Activated gamma-delta T cell treated with Interleukin-2 at 50 U/mL for 16 hours (primary cell): Measurements from ENCODE around the gene ORMDL3.
"Not testable (repeated sequence)": the region's sequence is repeated elsewhere in the genome, so short reads cannot be mapped to it uniquely, and the experiment has no call there.

Source experiments
- DNase-seq: peaks from one replicate; pipeline ENCODE4 v3.0.0-alpha.2; 2020

The ORMDL3 gene

DNA sequence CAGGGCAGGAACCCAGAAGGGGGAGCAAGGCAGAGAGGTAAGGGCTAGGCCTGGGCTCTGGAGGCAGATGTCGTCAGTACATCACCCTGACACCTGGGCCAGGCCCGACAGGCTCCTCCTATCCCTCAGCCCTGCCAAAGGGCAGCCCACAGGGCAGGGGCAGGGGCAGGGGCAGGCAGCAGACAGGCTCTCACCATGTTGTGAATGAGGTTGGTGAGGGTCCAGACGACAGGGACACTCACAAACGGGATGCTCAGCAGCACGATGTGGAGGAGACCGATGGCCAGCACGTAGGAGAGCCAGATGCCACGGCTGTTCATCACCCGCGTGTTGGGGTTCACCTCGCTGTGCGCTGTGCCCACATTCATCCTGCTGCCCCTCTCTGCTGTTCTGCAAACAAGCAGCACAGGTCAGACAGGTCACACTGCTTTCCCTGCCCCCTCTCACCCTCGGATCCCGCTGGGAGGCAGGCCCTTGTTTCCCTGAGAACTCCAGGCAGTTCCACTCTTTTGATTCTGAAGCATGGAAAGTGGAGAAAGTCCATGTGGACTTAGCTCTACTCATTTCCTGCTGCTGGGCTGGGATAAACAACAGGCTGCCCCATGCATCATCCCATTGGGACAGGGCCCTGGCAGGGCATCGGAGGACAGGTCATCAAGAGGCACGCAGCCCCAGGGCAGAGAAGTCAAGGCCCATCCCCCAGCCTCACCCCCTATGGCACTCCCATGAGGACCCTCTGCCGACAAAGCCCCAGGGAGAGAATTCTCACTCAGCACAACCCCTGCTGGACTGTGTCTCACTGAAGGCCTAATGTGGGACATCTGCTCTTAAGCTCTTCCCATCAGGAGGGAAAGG, 3.3 kb downstream of the ORMDL3 start:
- no peak for DNase-seq

DNA sequence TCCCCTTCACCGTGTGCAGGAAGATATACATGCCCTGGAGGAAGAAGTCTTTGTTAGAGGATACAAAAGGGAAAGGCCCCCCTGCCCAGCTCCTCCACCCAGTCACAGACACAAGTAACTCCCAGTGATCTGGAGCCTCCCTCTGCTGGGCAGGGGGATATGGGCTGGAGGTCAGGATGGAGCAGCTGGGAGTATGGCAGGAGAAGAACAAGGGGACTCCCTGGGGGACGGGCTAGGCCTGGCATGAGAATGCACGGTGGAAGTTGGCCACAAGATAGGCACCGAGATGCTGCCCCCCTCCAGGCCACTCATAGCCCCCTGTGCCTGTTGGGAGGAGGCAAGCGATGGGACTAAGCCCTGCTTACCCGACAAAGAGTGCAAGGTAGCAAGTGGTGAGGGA, 4.2 kb downstream of the ORMDL3 start:
- no peak for DNase-seq

DNA sequence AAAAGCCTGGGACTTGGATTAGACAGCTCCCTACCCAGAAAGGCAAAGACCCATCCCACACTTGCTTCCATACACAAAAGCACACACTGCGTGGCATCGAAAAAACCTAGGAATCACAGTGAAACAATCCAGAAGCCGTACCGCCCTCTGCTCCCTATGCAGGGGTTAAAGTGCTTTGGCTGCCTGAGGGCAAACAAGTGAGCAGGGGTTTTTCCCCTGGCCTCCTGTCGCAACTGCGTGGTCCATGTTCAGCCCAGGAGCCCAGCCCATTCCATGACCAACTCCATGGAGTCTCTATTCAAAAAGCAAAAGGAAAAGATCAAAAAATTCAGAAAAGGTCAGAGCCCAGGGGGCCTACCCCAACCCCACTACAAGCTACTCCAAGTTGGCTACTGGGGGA, 5.4 kb downstream of the ORMDL3 start:
- no peak for DNase-seq

DNA sequence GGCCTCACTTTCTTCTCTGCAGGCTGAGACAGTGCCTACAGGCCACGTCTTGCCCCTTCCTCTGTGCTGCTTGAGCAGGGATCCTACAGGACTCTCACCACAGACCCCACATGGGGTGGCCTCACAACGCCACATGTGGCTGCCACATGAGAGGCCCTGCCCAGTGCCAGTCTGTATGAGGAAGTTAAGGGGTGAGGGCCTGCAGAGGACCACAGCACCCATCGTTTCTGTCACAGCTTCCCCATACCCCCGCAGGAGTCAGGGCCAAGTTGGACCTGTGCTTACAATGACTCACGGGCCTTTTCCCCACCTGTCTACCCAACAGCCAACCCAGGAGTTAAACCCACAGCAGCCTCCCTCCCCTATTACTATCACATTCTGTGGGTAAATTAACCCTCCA, 6.1 kb downstream of the ORMDL3 start:
- no peak for DNase-seq

DNA sequence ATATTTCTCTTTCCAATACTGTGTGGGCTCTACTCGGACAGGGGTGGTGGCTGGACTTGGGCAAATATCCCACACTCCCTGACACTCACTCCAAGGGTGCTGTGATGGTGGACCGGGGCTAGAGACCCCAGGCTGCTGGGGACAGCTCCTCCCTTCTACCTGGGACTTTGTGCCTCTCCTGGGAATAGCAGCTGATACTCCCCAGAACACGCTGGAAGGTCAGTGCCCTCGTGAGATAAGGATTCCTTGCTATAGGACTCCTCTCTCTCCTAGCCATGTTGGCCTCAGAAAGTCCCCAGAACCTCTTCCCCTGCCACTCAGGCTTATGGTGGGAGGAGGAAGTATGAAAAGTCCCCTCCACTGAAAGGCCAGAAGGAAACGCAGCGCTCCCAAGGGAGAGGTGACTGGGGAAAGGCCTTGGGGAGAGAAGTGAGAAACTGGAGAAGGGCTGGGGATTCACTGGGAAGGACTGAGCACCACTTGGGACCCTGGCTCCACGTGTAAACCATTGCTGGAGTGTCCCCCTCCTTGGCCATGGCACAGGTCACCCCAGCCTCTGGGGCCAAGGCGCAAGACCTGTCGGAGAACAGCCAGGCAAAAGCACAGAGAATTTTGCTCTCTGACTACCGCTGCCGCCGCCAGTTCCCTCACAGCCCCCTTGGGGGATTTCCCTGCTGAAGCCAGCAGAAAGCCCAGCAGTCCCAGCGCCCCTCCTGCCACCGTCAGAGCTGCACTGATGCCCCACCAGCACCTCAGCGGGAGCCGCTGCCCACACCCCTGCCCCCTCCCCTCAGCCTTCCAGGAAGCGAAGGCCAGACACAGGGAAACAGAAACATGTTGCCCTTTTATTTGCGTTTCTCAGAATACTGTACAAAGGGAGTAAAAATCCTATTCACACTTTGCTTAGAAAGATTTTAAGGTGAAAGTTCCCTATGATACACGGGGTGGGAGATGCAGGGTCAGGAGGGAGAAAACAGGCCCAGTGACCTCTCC, 6.9 kb downstream of the ORMDL3 start:
- DNase-seq, result no peak

DNA sequence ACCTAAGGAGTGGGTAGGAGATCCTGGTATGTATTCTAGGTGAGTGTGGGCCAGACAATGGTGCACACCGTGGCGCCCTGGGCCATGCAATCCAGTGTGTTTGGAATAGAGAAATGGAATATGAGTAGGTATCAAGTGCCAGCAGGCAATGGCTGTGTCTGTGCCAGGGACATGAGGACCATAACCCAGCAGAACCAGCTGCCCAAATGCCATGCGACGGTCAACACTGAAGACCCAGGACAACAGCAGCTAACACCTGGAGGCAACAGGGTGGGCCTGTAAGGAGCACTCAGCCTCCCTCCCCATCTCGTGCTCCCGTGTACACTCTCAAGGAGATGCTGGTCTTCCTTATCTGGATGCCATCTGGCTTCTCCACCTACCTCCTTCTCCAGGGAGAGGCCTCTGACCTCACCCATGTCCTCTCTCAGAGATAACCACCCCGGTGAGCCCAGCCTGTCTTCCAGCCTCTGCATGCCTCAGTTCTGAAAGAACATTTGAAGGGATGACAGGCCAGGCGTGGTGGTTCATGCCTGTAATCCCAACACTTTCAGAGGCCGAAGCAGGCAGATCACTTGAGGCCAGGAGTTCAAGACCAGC, 8.2 kb downstream of the ORMDL3 start:
- no peak for DNase-seq

DNA sequence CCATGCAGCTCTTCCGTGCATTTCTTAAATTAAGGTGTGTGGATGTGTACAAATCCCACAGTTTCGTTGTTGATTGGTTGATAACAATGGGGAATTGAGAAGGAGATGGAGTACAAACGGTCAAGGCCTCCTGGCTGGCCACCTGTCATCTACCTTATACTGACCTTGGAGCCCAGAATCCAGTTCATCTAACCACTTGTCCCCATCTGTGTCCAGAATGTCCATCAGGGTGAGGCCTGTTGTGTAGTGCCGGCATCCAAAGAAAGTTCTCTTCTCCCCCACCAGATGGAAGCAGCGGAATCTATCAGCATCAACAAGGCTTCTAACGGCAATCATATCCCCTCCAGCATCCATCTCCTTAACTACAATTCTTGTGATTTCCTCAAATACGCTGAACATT, 10.5 kb downstream of the ORMDL3 start:
- DNase-seq, result no peak

DNA sequence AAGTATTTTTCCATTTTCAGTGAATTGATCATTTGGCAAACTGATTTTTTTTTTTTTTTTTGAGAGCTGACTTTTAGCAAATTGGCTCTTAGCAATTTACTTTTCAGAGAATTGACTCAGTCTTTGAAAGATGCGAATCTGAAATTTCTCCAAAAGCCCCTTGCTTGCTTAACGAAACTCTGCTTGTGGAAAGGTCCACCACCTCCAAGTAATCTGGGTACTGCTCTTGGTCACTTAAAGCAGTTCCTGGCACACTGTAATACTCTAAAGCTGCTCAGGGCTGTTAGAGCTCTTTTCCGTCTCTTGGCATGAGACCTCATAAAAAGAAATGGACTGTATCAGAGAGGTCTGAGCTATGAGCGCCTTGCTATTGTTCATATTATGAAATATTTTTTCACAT, 11.8 kb downstream of the ORMDL3 start:
- DNase-seq, result no peak

DNA sequence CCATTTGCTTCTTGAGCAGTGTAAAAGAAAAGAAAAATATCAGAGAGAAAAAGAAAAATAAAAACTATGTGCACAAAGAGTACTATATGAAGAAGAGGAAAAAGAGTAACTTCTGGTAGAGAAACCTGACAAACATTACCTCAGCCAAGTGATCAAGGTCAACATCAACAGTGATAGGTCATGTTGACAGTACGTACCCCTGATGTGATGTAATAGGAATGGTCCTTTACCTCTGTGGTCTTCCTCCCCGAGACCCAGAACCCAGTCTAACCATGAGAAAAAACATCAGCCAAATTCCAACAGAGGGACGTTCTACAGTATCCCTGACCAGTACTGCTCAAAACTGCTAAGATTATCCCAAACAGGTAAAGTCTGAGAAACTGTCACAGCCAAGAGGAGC, 13.4 kb downstream of the ORMDL3 start:
- DNase-seq, result no peak

DNA sequence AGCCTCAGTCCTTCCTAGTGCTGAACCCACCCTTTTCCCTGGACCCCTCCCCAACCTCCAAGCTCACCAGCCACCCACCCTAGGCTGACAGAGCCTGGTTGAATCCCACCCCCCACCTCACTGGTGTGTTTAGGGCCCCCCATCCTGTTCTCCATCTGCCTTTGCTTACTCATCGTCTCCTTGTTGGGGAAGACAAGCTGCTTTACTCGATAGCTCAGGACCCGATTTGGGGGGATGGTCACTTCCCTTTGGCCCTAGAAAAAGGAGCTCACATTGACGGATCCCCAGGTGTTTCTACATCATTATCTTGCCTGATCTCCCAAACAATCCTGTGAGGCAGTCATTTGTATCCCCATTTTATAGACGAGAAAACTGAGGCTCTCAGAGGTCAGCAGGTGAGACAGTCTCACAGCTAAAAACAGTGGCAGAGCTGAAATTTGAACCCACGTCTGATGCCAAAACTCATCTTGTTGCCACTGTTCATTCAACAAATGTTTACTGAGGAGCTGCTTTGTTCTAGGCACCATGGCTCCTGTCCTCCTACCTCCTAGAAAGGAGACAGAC, 18.5 kb downstream of the ORMDL3 start:
- no peak for DNase-seq

DNA sequence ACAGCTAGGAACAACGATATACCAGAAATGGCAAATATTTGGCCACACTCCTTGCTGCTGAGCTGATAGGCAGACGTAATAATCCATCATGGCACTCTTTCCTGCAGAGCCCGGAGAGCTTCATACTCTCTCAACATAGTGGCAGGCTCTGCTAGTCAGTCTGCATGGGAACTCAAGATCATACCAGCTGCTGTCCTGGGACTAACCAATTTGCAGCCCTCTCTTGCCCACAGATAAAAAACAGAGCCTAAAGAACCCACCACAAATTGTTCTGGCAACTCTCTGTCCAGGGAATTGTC, 22.5 kb downstream of the ORMDL3 start:
- no peak for DNase-seq

DNA sequence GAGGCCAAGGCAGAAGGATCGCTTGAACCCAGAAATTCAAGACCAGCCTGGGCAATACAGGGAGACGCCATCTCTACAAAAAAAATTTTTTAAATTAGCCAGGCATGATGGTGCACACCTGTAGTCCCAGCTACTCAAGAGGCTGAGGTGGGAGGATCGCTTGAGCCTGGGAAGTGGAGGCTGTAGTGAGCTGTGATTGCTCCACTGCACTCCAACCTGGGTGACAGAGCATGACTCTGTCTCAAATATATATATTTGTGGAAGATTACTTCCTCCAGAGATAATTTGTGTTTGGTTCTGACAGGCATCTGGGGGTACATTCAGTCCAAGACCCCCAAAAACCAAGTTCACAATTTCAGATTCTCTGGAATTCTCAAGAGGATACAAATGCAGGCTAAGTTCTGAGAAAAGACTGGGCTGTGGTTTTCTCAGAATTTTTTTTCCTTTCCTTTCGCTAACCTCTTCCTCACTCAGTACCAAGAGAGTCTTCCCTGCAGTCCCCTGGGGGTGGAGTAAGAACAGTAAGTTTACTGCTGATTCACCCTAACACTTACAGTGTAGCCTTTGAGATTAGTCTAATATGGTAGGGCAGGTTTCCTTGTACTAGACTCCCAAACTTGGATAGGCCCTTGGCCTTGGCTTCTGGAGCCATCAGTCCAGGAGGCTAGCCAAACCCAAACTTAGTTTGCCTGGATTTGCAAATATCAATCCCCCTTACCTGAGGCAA, 24.1 kb downstream of the ORMDL3 start:
- DNase-seq, result no peak

DNA sequence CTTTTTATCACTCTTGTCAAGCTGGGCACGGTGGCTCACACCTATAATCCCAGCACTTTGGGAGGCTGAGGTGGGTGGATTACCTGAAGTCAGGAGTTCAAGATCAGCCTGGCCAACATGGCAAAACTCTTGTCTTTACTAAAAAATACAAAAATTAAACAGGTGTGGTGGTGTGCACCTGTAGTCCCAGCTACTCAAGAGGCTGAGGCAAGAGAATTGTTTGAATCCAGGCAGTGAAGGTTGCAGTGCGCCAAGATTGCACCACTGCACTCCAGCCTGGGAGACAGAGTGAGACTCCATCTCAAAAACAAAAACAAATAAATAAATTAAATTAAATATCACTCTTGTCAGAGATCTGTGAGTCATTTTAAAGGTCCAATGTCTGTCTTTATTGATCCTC, 25.4 kb downstream of the ORMDL3 start:
- DNase-seq, result not testable (repeated sequence)

DNA sequence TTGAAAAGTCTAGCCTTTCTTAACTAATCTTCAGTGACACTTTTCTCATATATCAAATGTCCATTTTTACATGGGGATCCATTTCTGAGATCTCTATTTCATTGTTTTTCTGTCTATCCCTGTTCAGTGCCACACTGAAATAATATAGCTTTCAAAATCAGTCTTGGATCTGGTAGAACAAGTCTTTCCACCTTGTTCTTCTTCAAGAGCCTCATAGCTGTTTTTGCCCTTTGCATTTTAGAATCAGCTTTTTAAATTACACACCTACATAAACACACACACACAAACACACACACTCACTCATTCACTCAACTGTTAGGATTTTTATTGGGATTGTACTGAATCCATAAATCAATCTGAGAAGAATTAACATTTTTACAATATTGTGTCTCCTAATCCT, 28.2 kb downstream of the ORMDL3 start:
- DNase-seq, result no peak

DNA sequence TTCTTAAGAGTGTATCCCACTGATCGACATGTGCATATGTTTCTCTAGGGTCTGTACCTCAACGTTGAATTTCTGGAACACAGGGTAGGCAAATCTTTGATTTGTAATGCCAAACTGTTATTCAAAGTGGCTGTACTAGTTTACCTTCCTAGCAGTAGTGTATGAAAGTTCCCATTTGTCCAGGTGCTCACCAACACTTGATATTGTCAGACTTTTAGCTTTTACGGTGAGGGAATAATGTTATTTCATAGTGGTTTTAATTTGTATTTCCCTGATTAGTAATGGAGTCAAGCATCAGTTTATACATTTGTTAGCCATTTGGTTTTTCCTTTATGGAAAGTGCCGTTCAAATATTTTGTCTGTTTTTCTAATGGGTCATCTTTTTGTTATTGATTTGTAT, 29.3 kb downstream of the ORMDL3 start:
- DNase-seq, result no peak

DNA sequence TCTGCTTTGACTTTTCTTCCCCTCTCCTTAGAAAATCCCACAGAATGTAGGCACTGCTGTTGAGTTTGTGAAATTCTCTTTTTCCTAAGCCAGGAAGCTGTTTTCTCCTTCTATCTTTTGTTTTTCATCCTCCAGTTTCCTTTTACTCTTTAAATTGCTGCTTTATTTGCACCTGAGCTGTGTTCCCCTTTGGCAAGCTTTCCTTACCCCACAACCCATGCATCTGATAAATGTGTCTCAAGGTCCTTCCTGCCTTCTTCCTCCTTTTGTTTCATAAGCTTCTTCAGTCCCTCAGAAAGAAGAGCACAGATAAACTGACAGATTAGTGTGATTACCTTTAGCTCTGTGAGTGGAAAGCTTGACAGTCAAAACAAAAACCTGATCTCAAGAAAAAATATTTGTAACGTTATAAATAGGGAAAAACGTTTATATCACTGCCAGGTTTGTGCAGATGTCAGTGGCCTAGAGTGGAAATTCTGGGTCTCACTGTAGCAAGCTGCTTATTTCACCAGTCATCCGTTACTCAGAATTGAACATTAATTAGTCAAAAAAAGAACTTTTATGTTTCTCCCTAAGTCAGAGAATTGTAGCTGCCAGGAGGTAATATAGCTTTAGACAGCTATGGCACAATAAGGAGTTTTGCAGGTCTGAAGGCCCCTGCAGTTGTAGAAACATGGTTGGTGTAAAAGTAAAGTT, 32.6 kb downstream of the ORMDL3 start:
- no peak for DNase-seq

DNA sequence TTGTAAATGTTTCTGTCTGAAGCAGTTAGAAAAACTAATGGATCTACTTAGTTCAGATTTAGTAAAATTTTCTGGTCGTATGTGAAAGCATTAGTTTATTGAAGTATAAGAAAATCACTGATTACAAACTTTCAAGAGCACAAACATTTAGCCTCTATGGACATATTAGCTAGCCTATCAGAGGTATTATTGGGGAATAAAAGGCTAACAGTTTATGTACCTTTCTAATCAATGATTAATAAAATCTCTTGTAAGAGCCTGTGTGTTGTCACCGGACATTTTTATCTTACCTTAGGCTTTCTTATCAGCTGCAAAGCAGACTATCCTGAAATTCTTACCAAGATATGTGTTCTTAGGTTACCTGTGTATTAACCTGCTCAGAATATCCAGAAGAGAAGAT, 38.2 kb downstream of the ORMDL3 start:
- no peak for DNase-seq

DNA sequence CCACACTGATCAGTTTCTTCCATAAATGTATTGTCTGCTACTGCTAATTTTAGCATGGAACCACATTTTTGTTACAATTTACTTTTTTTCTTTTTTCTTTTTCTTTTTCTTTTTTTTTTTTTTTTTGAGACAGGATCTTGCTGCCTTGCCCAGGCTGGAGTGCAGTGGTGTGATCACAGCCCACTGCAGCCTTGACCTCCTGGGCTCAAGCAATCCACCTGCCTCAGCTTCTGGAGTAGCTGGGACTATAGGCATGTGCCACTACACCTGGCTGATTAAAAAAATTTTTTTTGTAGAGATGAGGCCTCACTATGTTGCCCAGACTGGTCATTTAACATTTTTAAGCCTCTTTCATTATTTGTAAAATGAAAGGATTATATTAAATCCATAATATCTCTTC, 40.3 kb downstream of the ORMDL3 start:
- no peak for DNase-seq

DNA sequence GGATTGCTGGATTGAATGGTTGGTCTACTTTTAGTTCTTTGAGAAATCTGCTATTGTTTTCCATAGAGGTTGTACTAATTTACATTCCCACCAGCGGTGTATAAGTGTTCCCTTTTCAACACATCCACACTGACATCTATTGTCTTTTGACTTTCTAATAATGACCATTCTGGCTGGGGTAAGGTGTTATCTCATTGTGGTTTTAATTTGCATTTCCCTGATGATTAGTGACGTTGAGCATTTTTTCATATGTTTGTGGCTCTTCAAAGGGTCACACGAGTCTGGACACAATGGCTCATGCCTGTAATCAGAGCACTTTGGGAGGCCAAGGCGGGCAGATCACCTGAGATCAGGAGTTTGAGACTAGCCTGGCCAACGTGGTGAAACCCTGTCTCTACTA, 41.3 kb downstream of the ORMDL3 start:
- DNase-seq, result not testable (repeated sequence)

DNA sequence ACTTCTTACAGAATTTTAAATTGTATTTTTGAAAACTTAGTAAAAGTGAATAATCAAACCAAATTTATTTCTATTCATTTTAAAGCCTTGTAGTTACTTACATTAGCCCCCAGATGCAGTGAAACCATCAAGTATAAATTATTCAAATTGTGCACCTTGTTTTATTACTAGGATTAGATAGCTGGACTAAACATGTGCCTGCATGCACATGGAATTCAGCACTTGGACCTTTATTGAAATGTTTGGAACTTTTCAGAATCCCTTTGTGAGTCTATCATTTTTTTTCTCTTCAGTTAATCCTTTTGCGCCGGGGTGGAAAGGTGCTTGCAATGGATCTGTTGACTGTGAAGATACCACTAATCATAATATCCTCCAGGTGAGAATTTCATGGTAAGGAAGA, 54.6 kb downstream of the ORMDL3 start:
- no peak for DNase-seq

DNA sequence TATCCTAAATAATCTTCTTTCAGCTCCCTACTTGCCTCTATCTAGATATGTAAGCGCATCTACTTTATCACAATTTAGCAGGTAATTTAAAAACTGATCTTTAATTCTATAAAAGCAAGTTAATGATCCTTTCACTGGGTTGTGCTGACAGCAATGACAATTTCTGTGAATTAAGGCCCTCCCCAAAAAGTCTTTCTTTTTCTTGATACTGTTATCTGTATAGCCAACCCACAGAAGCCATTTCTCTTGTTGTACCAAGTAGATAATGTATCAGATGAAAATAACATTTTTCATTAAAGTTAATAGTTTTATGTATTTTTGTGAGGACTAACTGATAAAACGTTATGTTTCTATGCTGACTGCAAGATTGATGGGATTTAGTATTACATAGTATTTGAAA, 55.6 kb downstream of the ORMDL3 start:
- no peak for DNase-seq
